Jurkat, Clone E6-1 (cell line): ENCODE measurements around the gene ISG15.
"Not testable (repeated sequence)": the region's sequence is repeated elsewhere in the genome, so short reads cannot be mapped to it uniquely, and the experiment has no call there.

ENCODE experiments used
- DNase-seq: peaks from one replicate; pipeline ENCODE4 v3.0.0-alpha.2; 2011; ENCODE audit warnings: low read depth, low spot score
- H3K4me3 ChIP-seq: 2 replicates; pipeline ENCODE4 v1.5.1; 2011; ENCODE audit warnings: mild to moderate bottlenecking, low read length, control low read depth, moderate library complexity

The ISG15 gene

GRCh38 chr1:974687-975328 lies 38.5 kb upstream of the ISG15 start:
- no peak for DNase-seq
- H3K4me3 ChIP-seq: no peak overlapping the region

GRCh38 chr1:975365-975764 lies 37.9 kb upstream of the ISG15 start:
- no peak overlapping the region for H3K4me3 ChIP-seq
- no peak for DNase-seq

- H3K4me3 ChIP-seq: peak overlapping the region; percentile 51
- no peak for DNase-seq
Observed at GRCh38 chr1:975896-976683, 37.2 kb upstream of the ISG15 start.

GRCh38 chr1:976791-977190 lies 36.5 kb upstream of the ISG15 start:
- H3K4me3 ChIP-seq, DNase-seq: not testable (repeated sequence)

- H3K4me3 ChIP-seq: no peak overlapping the region
- no peak for DNase-seq
Observed at GRCh38 chr1:978069-978834, 35.0 kb upstream of the ISG15 start.

GRCh38 chr1:978835-979743 lies 34.2 kb upstream of the ISG15 start:
- no peak for DNase-seq
- H3K4me3 ChIP-seq: no peak overlapping the region

- H3K4me3 ChIP-seq: no peak overlapping the region
- DNase-seq: no peak
Observed at GRCh38 chr1:979744-980072, 33.6 kb upstream of the ISG15 start.

GRCh38 chr1:980137-980571 lies 33.1 kb upstream of the ISG15 start:
- no peak overlapping the region for H3K4me3 ChIP-seq
- DNase-seq: no peak

- no peak for DNase-seq
- H3K4me3 ChIP-seq: no peak overlapping the region
Observed at GRCh38 chr1:980602-981395, 32.5 kb upstream of the ISG15 start.

GRCh38 chr1:981491-981954 lies 31.8 kb upstream of the ISG15 start:
- no peak overlapping the region for H3K4me3 ChIP-seq
- DNase-seq: no peak

GRCh38 chr1:981955-982558 lies 31.2 kb upstream of the ISG15 start, which contains the start of gene PERM1:
Gene PERM1 (minus strand): TSS chr1:982093. CDS start chr1:981029, 1,064 bp downstream.
- no peak for DNase-seq
- no peak within 1 kb of the TSS for H3K4me3 ChIP-seq

- H3K4me3 ChIP-seq: no peak overlapping the region
- no peak for DNase-seq
Observed at GRCh38 chr1:982765-983436, 30.4 kb upstream of the ISG15 start.

GRCh38 chr1:983798-984475 lies 29.4 kb upstream of the ISG15 start:
- no peak overlapping the region for H3K4me3 ChIP-seq
- no peak for DNase-seq

- H3K4me3 ChIP-seq: no peak overlapping the region
- no peak for DNase-seq
Observed at GRCh38 chr1:984476-984814, 28.9 kb upstream of the ISG15 start.

- no peak overlapping the region for H3K4me3 ChIP-seq
- DNase-seq: no peak
Observed at GRCh38 chr1:985126-985525, 28.2 kb upstream of the ISG15 start.

GRCh38 chr1:988061-988460 lies 25.2 kb upstream of the ISG15 start:
- DNase-seq, H3K4me3 ChIP-seq: not testable (repeated sequence)

GRCh38 chr1:991275-991674 lies 22.0 kb upstream of the ISG15 start:
- not testable (repeated sequence) for DNase-seq

More at GRCh38 chr1:991275-991674, 22.0 kb upstream of the ISG15 start:
- H3K4me3 ChIP-seq: not testable (repeated sequence)
